Prostate gland (tissue), 2 donors: ENCODE results near the gene GALR1. TPM values are rescaled to one million over a fixed set of nuclear protein-coding genes. Genes with fewer than 3 reads are reported as not detected.

ENCODE experiments used
- DNase-seq: peaks from one replicate; pipeline ENCODE4 v3.0.0-alpha.2; 2019; ENCODE audit warnings: low spot score
- H3K27ac ChIP-seq, 2 donors: fragments of 200-600 bp; sonication (generic); 2 replicates each; pipeline ENCODE4 v1.5.1; 2017 to 2019
- H3K27me3 ChIP-seq: fragments of 200-600 bp; sonication (generic); replicated peaks from 2 replicates; pipeline ENCODE4 v1.5.1; 2019; ENCODE audit not compliant: insufficient read depth
- H3K36me3 ChIP-seq, 2 donors: fragments of 200-600 bp; sonication (generic); 1 replicate in 1 of 2; 2 replicates in 1 of 2; pipeline versions ENCODE4 v1.5.1 to v1.8.1; 2017 to 2019
- H3K4me1 ChIP-seq: fragments of 200-600 bp; sonication (generic); replicated peaks from 2 replicates; pipeline ENCODE4 v1.5.1; 2019
- H3K4me3 ChIP-seq, 2 donors: fragments of 200-600 bp; sonication (generic); 2 replicates each; pipeline ENCODE4 v1.5.1; 2017 to 2019
- H3K9me3 ChIP-seq: fragments of 200-600 bp; sonication (generic); 2 replicates; pipeline ENCODE4 v1.5.1; 2017
- CTCF ChIP-seq, 4 experiments: fragments of 200-600 bp in 2 of 4; fragments of 450-650 bp in 2 of 4; sonication (generic) in 2 of 4; IDR thresholded peaks; 1 replicate in 3 of 4; 2 replicates in 1 of 4; pipeline ENCODE4 v1.5.1; 2016 to 2019; ENCODE audit warnings: antibody characterized with exemption in 4 of 4, mild to moderate bottlenecking in 2 of 4, moderate library complexity in 2 of 4
- POLR2A ChIP-seq: fragments of 450-650 bp; IDR thresholded peaks from one replicate; pipeline ENCODE4 v1.6.1; 2016; ENCODE audit warnings: antibody characterized with exemption, mild to moderate bottlenecking
- POLR2AphosphoS5 ChIP-seq: sonication (generic); formaldehyde crosslinking; IDR thresholded peaks from one replicate; pipeline ENCODE4 v1.6.1; 2017; ENCODE audit warnings: antibody characterized with exemption
- WGBS: methylation state at CpG from one replicate; pipeline ENCODE4 v1.1.5; 2018; 5-methylcytosine and 5-hydroxymethylcytosine counted together
- intact Hi-C: fragments of 100-400 bp; cut with DNase I; formaldehyde crosslinking; loops from one replicate; pipeline ENCODE4 v1.14.2; 2022
- total RNA-seq, 2 donors: library from RNA; depleted of rRNA; stranded (reverse); fragments of >200 nt; gene quantifications; one replicate each; pipeline ENCODE4 v1.1.0, GENCODE V29; 2016

GALR1 gene
- total RNA-seq, 2 donors from 2014 or later = 0.14 to 0.34 TPM

DNA sequence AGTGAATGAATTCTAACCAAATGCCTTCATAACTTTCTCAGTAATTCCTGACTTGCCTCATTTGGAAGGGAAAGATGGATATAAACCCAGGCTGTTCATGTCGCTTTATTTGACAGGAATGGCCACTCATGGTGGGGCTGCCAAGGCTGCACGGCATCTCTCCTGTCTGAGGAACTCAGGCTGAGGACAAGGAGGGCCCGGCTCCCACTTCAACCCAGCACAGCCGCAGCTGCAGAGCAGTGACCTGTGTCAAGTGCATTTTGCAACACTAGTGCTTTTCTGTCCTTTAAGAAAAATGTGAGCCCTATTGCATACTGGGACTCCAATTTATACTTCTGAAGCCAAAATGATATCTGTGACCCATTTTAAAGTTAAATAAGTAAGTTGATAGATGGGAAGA lies 45.8 kb upstream of the GALR1 start:
- intact Hi-C loops = no loop called here
- WGBS = 69% methylated on average over 4 of the region's 4 CpGs
- Histone ChIP-seq H3K4me1 (no peaks in the 10 kb centered on the region), H3K36me3 (no peaks in the 10 kb centered on the region), H3K4me3 (no peak overlapping the region), H3K9me3 (no peaks in the 10 kb centered on the region), H3K27ac (no peak overlapping the region), H3K27me3 (no peaks in the 10 kb centered on the region)
- no peak for DNase-seq
- TF ChIP-seq CTCF (IDR thresholded peaks at IDR 0.05) (no peak), POLR2A (no peak), POLR2AphosphoS5 (no peak)

DNA sequence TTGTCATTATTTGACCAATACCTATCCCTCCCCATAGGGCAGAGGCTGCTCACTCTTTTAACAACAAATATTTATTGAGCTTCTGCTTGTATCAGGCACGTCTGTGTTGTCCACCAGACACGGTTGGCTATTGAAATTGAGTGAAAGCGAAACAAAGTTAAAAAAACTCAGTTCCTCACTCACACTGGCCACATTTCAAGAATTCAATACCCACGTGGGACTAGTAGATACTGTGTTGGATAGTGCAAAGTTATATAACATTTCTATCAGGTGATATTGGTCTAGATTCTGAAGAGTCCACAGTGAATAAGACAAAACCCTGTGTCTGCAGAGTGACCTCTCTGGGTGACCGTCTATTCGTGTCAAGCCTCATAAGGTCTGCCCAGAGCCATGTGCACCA lies 43.9 kb upstream of the GALR1 start:
- DNase-seq = no peak
- Histone ChIP-seq H3K9me3 (no peaks in the 10 kb centered on the region), H3K27ac (no peak overlapping the region), H3K36me3 (no peaks in the 10 kb centered on the region), H3K4me3 (no peak overlapping the region), H3K4me1 (no peaks in the 10 kb centered on the region), H3K27me3 (no peaks in the 10 kb centered on the region)
- no peak for TF ChIP-seq CTCF (IDR thresholded peaks at IDR 0.05)
- no peak for TF ChIP-seq POLR2A
- no peak for TF ChIP-seq POLR2AphosphoS5
- WGBS = 67% methylated on average over 6 of the region's 6 CpGs
- intact Hi-C loops = loop anchor here (5.0 kb wide), 1 partner anchor 148 kb away; no protein-coding TSS in a partner anchor

- TF ChIP-seq CTCF (IDR thresholded peaks at IDR 0.05) = no peak
- no peak for TF ChIP-seq POLR2AphosphoS5
- no peak for TF ChIP-seq POLR2A
- Histone ChIP-seq H3K36me3 (no peaks in the 10 kb centered on the region), H3K4me3 (no peak overlapping the region), H3K27me3 (no peaks in the 10 kb centered on the region), H3K9me3 (no peaks in the 10 kb centered on the region), H3K4me1 (peaks cover 2% of the 10 kb centered on the region), H3K27ac (peak overlapping the region in 1 of 2 donors; percentile 10)
- intact Hi-C loops = loop anchor here (5.0 kb wide), 1 partner anchor 150 kb away; no protein-coding TSS in a partner anchor
- 62% methylated on average over 10 of the region's 10 CpGs for WGBS
- no peak for DNase-seq
Observed at GRCh38 chr18:77206676-77207374, 42.8 kb upstream of the GALR1 start.

DNA sequence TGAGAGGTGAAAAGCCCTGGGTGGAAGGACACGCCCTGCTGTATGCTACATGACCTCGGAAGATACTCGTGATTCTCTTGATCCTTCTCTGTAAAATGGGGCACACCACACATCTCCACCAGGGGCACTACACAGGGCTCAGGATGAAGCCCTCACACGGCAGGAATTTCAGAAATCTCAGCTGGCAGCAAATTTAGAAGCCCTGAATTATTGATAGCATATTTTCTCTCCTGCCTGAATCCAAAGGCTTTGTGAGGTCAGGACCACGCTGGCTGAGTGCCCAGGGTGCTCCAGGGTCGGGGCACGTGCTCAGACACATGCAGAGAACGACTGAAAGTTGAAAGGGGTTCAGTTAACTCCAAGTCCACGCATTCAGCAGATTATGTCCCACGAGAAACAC lies 42.1 kb upstream of the GALR1 start:
- H3K27ac ChIP-seq = peak overlapping the region in 1 of 2 donors; percentile 10
- TF ChIP-seq POLR2A (no peak), CTCF (IDR thresholded peaks at IDR 0.05) (peak in 3 of 4 experiments; percentile 16 to 40 (median 20))
- intact Hi-C loops = loop anchor here (5.0 kb wide), 1 partner anchor 150 kb away; no protein-coding TSS in a partner anchor
- no peak for DNase-seq
- H3K36me3 ChIP-seq = no peaks in the 10 kb centered on the region
- H3K27me3 ChIP-seq = no peaks in the 10 kb centered on the region
- 34% methylated on average over 10 of the region's 10 CpGs for WGBS
- H3K4me3 ChIP-seq = no peak overlapping the region
- H3K9me3 ChIP-seq = no peaks in the 10 kb centered on the region
- H3K4me1 ChIP-seq = peaks cover 2% of the 10 kb centered on the region

DNA sequence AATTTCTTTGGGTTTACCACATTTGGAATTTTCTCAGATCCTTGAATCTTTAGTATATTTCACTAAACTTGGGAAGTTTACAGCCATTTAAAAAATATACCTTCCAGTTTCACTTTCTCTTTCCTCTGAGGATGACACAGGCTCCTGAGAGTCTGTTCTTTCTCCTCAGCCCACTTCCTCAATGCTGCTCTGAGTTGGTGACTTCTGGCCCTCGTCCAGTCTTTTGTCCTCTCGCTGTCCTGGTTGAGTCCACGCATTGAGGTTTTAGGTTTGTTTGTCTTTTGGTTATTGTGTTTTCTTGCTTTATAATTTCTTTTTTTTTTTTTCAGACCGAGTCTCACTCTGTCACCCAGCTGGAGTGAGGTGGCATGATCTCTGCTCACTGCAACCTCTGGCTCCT lies 40.7 kb upstream of the GALR1 start:
- no peak overlapping the region for H3K4me3 ChIP-seq
- no peaks in the 10 kb centered on the region for H3K9me3 ChIP-seq
- H3K27ac ChIP-seq = no peak overlapping the region
- no peaks in the 10 kb centered on the region for H3K36me3 ChIP-seq
- TF ChIP-seq POLR2A = no peak
- no peak for TF ChIP-seq POLR2AphosphoS5
- TF ChIP-seq CTCF (IDR thresholded peaks at IDR 0.05) = no peak
- 35% methylated on average over 4 of the region's 4 CpGs for WGBS
- no peak for DNase-seq
- no peaks in the 10 kb centered on the region for H3K27me3 ChIP-seq
- intact Hi-C loops = loop anchor here (5.0 kb wide), 1 partner anchor 152 kb away; no protein-coding TSS in a partner anchor
- peaks cover 2% of the 10 kb centered on the region for H3K4me1 ChIP-seq
